NCI-H1105 treated with DMSO at 0.1 percent for 48 hours (cell line): ENCODE measurements around the gene HIC1.
"Not testable (repeated sequence)": the region's sequence is repeated elsewhere in the genome, so short reads cannot be mapped to it uniquely, and the experiment has no call there.

Source experiments
- DNase-seq: peaks from one replicate; lab custom pipeline; 2025; lab: John Stamatoyannopoulos, UW

The HIC1 gene, protein sequence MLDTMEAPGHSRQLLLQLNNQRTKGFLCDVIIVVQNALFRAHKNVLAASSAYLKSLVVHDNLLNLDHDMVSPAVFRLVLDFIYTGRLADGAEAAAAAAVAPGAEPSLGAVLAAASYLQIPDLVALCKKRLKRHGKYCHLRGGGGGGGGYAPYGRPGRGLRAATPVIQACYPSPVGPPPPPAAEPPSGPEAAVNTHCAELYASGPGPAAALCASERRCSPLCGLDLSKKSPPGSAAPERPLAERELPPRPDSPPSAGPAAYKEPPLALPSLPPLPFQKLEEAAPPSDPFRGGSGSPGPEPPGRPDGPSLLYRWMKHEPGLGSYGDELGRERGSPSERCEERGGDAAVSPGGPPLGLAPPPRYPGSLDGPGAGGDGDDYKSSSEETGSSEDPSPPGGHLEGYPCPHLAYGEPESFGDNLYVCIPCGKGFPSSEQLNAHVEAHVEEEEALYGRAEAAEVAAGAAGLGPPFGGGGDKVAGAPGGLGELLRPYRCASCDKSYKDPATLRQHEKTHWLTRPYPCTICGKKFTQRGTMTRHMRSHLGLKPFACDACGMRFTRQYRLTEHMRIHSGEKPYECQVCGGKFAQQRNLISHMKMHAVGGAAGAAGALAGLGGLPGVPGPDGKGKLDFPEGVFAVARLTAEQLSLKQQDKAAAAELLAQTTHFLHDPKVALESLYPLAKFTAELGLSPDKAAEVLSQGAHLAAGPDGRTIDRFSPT

DNA sequence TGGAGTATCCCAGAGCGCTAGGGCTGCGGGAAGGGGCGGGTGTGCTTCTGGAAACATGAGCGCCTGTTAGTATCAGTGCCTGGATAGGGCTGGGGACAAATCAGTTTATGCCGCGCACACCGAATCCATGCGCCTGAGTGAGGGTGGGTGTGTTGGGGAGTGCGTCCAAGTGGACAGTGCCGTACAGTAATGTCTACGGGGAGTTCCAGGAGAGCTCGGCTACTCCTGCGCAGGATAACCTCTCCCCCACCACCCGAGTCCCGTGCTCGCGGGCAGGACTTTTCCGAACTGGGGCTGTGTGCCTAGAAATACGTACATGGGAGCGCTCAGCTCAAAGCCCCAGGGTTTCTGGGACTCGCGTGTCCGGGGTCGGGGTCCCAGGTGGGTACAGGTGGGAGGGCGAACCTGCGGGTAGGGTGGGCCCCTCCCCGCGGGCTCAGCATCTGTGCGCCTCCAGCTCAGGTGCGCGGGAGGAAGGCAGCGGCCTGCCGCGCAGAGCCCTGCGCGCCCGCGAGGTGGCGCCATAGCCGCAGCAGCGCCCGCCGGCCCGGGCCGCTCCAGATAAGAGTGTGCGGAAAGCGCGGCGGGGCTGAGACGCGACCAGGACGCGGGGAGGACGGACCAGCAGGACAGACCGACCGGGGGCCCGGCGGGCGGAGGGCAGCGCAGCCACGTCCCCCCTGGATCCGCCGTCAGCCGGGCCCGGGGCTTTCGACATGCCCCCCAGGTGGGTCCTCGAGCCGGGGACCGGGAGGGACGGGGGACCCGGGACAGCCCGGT is at the start of gene HIC1:
Gene HIC1, plus strand, starts transcription at position 592 of the 780 bp plus-strand sequence. CDS start 1,588 bp downstream, outside the sequence.
- peak; percentile 35 for DNase-seq

DNA sequence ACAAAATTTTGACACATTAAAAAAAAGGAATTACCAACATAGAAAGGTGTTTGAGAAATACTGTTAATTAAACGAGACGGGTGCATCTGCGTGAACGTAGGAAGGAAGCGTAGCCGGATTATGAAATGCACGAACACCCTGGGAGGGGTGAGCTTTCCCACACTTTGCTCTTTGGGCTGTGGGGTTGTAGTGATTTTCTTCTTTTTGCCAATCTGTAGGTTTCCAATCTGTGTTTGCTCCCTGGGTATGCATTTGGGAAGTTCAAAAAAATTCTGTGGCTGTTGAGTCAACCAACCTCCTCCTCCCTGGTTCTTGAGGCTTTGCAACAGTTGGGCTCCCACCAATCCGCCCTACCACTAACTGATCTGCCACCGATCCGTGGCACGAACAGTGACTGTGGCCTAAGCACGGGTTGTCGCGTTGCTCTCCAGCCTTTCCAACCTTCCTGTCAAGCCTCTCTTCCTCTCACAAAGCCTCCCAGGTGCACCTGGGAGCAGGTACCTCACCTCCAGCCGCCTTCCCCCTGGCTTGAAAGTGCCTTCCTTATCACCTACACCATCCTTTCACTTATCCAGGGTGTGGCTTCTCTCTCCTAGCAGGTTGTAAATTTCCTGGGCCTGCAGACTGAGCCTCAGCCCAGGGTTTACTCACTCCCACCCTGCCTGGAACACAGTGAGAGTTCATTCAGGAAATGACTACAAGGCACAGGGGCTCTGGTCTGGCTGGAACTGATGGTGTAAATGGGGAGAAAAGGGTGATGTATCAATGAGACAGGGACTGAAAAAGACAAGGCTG is 46.4 kb upstream of the HIC1 start:
- no peak for DNase-seq

DNA sequence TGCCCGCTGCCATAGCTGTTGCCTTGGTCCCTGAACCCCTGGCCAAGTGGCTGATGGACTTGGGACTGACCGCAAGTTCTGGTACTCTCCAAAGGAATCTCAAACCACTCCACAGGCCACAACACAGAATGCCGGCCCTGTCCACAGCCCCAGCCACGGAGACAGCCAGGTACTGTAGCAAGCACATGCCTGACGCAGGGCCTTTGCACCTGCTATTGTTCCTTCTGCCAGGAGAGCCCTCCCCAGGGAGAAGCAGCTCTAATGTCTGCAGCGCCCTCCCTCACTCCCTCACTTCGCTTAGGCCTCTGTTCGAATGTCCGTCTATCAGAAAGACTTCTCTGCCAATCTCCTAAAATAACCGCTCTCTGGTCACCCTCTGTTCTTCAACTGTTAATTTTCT is 45.2 kb upstream of the HIC1 start:
- no peak for DNase-seq

DNA sequence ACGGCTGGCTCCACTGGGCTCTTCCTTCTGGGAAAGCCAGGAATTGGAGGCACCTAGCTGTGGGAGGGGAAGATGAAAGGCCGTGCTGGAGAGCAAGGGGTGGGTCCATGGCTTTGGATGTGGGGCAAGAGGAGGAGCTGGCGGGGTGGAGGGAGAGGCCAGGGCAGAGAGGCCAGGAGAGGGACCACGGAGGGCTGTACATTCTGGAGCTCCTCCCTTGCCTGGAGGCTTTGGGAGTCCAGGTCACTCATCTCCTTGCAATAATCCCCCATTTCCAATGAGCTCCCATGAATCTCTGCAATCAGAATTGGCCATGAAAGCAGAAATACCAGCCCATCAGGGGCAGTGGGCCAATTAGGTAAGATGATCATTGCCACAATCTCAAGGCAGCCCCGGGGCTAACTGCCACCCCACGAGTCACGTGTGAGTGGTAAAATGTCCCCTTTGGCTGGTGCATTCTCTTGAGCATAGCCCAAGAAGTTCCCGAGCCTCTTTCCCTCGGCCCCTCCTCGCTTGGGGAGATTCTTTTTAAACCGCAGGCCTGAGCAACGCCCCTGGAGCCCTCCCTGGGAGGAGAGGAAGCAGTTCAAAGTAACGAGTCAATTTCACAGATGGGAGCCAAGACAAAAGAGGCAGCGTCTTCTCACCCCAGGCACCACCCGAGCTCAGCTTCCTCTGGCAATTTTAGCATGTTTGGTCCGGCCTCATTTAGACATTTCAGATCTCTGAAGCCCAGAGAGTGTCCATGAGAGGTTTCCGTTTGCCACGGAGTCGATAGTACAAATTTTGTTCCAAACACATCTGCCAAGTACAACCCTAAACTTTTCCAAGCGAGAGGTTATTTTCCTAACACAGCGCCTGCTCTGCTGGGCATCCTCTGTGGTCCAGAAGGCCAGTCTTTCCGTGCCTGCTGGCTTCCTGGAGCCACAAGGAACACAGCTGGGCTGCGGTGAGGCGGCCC is 43.2 kb upstream of the HIC1 start:
- no peak for DNase-seq

DNA sequence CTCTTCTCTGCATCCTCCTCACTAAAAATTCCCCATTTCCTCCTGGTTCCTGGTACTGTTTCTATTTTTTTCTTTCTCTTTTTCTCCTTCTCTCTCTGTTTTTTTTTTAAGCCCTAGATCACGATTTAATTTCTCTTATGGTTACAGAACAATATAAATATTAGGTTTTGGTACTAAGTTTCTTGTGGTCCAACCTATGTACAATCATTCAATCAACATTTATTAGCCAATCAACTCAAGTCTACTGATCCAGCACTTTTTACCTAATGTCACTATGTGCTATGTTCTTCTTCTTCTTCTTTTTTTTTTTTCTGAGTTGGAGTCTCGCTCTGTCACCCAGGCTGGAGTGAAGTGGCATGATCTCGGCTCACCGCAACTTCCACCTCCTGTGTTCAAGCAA is 42.4 kb upstream of the HIC1 start:
- no peak for DNase-seq

DNA sequence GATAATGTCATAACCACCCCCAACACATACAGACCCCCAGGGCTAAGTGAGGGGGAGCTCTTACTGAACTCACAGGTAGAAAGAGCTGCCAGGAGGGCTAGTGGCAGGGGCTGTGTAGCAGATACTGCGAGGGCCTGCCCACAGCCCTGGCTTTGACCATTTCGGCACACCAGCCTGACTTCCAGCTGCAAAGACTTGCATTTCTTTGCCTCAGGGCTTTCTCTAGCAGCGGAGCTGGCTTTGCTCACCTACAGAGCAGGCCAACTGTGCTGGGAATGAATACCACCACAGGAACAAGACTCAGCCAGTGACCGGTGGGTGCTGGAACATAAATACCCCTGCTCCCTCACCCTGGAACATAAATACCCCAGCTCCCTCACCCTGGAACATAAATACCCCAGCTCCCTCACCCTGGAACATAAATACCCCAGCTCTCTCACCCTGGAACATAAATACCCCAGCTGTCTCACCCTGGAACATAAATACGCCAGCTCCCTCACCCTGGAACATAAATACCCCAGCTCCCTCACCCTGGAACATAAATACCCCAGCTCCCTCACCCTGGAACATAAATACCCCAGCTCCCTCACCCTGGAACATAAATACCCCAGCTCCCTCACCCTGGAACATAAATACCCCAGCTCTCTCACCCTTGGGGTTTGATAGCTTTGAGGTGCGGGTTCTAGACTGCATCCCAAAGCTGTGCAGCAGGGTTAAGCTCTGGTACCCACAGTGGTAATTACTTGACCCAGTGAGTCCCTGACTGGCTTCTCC is 41.5 kb upstream of the HIC1 start:
- DNase-seq: not testable (repeated sequence)

DNA sequence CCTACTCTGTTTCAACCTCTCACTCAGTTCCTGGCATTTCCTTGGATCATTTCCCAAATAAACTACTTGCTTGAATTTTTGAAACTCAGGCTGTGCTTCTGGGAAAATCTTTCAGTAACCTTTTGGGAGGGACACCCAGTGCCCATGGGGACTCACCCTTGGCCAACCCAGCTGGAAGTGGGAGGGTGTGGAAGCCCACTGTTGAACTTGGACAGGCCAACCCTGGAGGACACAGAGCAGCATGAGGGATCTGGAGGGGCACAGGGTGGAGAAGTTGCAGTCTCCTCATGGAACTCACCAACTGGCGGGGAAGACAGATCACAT is 40.9 kb upstream of the HIC1 start:
- DNase-seq: no peak

DNA sequence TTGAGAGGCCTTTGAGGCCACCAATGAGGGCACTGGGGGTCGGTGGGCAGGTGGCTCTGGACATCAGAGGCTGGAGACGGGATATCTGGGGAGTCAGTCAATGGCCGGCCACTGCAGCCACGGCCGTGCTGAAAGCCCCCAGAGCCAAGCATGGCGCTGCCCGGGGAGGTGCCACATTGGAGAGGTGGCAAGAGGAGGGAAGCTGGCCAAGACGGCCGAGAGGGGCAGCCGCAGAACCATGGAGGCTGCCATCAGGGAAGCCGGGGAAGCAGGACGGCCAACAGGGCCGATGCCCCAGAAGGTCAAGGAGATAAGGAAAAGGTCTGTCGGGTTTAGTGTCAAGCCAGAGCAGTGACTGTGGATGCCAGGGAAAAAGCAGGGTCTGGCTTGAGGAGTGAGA is 39.6 kb upstream of the HIC1 start:
- DNase-seq: no peak

DNA sequence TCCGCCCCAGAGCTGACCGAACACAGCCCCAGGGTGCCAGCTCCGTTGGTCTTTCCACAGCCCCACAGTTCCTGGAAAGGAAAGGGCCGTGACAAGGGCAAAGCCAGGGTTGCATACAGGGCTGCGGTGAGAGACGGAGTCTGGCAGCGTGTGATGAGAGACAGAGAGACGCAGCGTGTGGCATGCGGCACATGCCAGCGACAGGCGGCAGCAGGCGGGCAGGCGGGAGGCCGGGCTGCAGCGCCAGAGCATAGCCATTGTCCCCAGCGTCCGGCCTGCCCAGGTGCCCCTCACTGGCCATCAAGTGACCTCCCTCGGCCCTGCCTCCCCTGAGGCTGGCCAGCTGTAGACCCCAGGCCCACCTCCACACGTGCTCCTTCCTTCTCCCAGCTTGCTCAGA is 38.4 kb upstream of the HIC1 start:
- DNase-seq: no peak

DNA sequence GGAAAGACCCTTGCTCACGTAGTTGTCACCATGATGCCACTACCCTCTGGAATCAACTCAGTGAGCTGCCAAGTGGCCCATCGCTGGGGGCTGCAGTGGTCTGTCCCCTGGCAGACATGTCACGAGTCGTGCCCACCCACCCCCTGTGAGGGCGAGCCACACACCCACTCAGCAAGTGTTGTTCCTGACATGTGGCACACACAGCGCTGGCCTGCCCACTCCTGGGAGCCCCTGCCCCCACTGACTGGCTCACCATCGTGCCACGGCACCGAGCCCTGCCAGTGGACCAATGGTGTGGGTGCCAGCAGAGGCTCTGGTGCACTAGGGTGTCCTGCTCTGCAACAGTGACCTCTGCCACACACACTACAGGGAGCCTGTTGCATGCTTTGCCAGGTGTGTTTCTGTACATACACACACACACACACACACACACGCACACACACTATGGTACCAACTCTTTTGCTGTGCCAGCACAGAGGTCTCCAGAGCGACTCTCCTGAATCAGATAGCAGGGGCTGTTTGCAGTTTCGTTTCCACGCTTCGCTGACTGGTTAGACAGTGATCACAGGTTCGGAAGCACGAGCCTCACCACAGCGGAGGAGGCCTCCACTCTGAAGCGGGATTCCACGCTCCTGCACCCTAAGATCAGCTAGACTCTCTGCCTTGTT is 37.5 kb upstream of the HIC1 start:
- DNase-seq: no peak

DNA sequence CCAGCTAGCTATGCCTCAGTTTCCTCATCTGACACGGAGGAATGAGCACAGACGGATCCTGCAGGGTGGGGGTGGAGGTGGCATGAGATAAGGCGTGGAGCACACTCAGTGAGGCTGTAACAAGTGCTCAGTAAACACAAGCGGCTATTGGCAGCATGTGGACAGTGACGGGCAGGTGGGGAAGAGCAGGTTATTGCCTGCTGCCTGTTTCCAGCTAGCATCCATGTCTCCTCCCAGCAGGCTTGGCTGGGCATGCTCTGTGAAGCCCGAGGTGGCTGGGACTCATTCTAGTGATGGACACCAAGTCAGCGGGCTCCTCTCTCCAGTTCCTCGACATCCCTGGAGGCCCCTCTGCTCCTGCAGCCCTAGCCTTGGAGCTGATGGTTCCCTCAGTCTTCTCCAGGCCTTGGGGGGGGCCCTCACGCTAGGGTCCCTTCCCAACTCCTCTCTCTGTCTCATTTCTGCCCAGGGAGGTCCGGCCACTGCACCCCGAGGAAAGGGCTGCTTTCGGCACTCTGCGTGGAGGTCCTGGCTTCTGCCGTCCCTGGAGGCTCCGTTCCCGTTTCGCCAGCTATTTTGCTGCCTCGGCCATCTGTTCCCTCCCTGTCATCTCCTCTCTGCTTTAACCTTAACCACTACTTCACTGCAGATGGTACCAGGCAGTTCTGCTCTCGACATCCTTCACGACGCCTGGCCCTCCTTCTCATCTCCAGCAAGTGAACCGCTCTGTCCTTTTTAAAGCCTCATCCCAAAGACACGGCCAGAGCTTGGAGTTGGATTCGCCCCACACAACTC is 36.0 kb upstream of the HIC1 start:
- no peak for DNase-seq

DNA sequence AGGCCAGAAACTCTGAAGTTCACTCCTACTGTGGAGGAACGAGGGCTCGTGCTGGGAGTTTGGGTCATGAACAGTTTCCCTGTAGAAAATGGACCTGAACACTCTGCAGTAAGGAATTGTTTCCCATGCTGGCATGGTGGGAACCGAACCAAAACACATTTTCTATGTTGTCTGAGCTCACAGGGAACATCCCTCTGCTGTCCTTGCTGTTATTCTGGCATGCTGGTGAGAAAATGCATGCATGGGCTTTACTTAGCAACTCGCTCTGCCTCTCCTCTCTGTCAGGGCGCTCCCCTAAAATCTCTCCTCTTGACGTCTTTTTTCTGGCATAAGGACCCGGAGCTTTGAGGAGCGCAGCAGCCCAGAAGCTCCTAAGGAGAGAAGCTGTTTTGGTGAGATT is 35.2 kb upstream of the HIC1 start:
- no peak for DNase-seq

DNA sequence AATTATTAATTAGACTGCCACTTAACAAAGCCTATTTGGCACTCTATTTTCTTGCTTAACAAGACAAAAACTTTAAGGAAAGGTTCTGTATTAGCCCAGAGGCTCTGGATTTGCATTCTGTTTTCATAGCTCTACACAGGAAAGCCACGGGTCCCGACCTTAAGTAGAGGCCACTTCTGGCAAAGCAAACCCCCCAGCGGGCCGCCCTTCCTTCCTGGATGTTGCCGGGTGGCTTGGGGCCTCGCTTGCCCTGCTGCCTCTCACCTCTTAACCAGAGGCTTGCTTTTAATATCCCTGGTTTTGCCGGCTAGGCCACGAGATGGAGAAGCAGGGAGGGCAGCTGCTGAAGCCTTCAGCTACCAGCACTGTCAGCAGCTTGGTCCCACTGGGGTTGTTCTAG is 34.2 kb upstream of the HIC1 start:
- no peak for DNase-seq

DNA sequence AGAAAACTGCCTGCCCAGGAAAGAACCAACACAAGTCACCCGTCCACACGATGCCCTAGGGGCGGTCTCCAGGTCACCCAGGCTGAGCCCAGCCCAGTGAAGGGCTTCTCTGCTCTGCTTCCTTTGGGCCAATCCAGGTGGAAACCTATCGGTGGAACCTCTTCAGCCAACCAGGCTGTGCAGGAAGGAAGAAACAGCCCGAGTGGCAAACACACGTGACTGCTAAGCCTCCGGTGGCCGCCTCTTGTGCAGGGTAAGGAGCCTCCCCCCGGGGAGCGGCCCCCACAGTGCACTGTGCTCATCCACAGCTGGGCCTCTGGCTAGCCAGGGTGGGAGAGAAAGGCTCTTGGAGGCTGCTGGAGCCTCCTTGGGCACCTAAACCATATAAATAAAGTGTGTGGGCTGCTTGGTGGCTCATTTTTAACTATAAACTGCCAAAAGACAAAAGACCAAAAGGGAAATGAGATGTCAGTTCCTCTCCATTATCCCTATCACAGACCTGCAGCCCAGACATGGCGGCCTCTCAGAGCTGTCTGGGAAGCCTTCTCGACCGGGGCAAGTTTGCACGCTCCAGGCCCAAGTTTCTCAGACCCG is 32.2 kb upstream of the HIC1 start:
- DNase-seq: no peak

DNA sequence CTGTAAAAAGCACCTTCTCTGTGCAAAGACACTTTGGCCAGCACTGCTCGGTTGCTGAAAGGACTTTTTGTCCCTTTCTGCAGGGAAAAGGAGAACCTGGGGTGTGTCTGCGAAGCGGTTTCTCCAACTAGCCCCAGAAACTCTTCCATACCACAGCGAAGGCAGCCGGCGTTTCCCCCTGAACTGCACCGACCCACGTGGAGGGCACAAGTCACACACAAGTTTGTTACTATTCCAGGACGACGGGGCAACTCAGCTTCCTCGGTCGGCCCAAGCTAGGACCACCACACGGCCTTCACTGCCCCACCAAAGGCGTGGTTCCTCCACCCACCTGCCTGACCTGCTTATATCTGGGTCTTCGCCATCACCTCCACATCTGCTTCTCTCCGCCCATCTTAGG is 31.6 kb upstream of the HIC1 start:
- DNase-seq: no peak

DNA sequence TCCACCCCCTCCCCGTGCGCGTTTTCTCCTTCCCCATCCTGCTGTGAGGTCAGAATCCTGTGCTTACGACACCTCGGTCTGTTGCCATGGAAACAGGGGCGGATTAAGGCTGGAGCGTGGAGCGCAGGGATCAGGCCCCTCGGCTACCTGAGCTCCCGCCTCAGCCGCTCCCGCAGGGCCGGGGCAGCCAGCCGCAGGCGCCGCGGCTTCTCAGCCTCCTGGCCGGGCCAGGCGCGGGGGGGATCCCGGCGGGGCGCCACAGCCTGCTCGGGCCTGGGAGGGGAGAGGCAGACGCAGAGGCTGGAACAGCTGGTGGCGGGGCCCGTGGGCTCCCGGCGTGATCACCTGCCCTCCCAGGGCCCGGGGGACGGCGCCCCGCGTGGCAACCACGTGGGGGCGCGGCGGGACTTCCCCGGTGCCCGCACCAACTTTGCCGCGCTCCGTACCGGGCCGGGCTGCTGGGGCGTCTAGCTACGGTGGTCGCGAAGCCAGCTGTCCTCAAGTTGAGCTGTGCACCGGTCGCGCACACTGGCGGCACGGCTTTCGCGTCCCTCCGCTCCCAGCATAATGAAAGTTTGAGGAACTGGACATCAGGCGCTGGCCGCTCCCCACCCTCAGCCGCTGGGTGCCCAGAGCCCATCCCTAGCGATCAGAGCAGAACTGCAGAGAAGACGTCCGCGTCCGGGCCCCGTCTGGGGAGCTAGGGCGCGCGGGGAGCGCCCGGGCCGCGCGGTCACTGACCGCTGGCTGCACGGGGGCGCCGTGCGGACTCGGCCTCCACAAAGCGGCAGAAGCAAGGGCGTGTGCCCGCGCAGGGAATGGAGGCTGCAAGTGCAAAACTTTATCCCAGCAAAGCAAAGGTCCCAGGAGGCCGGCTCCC is 31.0 kb upstream of the HIC1 start:
- DNase-seq: peak; percentile 34

DNA sequence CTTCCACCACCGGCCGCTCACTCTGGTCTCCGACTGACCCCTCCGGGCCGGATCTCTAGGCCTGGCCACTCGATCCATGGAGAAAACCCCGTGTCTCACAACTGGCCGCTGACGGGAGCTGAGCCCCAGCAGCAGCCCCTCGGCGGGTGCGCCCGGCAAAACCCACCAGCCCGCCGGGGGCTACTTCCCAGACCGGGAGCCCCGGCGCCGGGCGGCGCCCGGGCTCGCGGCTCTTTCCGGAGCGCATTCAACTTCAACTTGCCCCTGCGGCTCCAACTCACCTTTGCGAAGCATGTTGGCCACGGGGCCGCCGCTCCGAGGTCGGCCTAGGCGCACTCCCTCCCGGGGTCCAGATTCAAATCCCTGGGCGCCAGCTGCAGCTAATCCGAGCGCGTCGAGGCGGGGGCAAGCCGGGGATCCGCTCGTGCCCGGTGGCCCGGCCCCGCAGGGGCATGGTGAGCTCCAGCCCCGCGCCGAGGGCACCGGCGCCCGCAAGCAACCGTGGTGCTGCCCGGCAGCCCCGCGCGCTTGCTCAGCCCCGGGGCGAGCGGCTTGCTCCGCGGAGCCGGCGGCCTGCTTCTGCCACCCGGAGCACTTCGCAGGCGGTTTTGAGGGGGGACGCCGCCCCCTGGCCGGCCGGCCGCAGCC is 30.2 kb upstream of the HIC1 start:
- DNase-seq: no peak
